Tibial nerve (tissue), 4 donors: ENCODE data around the gene CEP250. TPM values are rescaled to one million over a fixed set of nuclear protein-coding genes. Genes with fewer than 3 reads are reported as not detected.
A peak's percentile ranks its signal among the peaks of the same experiment; 100 is the strongest.

Experiments
- DNase-seq, 2 donors: peaks; one replicate each; pipeline ENCODE4 v3.0.0-alpha.2; 2019; ENCODE audit warnings: low spot score in 2 of 2
- H3K27ac ChIP-seq, 4 donors: fragments of 200-600 bp; sonication (generic) in 3 of 4; one replicate each; pipeline ENCODE4 v1.5.1; 2017 to 2019; ENCODE audit warnings: mild to moderate bottlenecking in 1 of 4
- H3K27me3 ChIP-seq, 2 donors: fragments of 200-600 bp; sonication (generic) in 1 of 2; one replicate each; pipeline versions ENCODE4 v1.5.1 to v1.6.0; 2017 to 2019
- H3K36me3 ChIP-seq, 3 donors: fragments of 200-600 bp; sonication (generic); one replicate each; pipeline ENCODE4 v1.5.1; 2018 to 2019
- H3K4me1 ChIP-seq, 4 donors: fragments of 200-600 bp; sonication (generic) in 3 of 4; one replicate each; pipeline ENCODE4 v1.5.1; 2017 to 2019
- H3K4me3 ChIP-seq, 4 donors: fragments of 200-600 bp; sonication (generic) in 3 of 4; one replicate each; pipeline ENCODE4 v1.5.1; 2017 to 2019; ENCODE audit warnings: mild to moderate bottlenecking in 1 of 4, moderate library complexity in 1 of 4
- H3K9me3 ChIP-seq, 4 donors: fragments of 200-600 bp; sonication (generic) in 3 of 4; one replicate each; pipeline ENCODE4 v1.5.1; 2017 to 2019
- CTCF ChIP-seq, 5 experiments: fragments of 200-600 bp in 3 of 5; fragments of 450-650 bp in 2 of 5; sonication (generic) in 3 of 5; IDR thresholded peaks; one replicate each; pipeline ENCODE4 v1.5.1; 2016 to 2019; ENCODE audit warnings: antibody characterized with exemption in 5 of 5, mild to moderate bottlenecking in 3 of 5, moderate library complexity in 2 of 5
- EP300 ChIP-seq, 2 donors: sonication (generic); formaldehyde crosslinking; IDR thresholded peaks; one replicate each; pipeline ENCODE4 v1.6.1; 2017; ENCODE audit warnings: antibody characterized with exemption in 2 of 2, mild to moderate bottlenecking in 1 of 2
- POLR2A ChIP-seq, 2 donors: fragments of 450-650 bp; IDR thresholded peaks; one replicate each; pipeline ENCODE4 v1.6.1; 2017; ENCODE audit warnings: antibody characterized with exemption in 2 of 2, mild to moderate bottlenecking in 2 of 2, moderate library complexity in 2 of 2
- WGBS, 2 donors: methylation state at CpG; one replicate each; pipeline ENCODE4 v1.1.5; 2018; 5-methylcytosine and 5-hydroxymethylcytosine counted together
- total RNA-seq, 4 donors: library from RNA; depleted of rRNA; stranded (reverse); fragments of >200 nt; gene quantifications; one replicate each; pipeline ENCODE4 v1.1.0, GENCODE V29; 2016

CEP250 gene
- total RNA-seq, 4 donors from 2014 or later: 12.5 to 41.1 (median 29.9) TPM

- DNase-seq: no peak
- no peak overlapping the region for H3K27ac ChIP-seq
- H3K9me3 ChIP-seq: no peaks in the 10 kb centered on the region
- H3K36me3 ChIP-seq: peaks cover 0 to 93% (median 18%) of the 10 kb centered on the region in 3 donors
- H3K4me3 ChIP-seq: no peak overlapping the region
- H3K4me1 ChIP-seq: no peaks in the 10 kb centered on the region
- 92 to 97% methylated on average over 5 of the region's 5 CpGs for WGBS, 2 donors
- TF ChIP-seq POLR2A (IDR thresholded peaks at IDR 0.05) (no peak), EP300 (IDR thresholded peaks at IDR 0.05) (no peak), CTCF (IDR thresholded peaks at IDR 0.05) (no peak)
- no peaks in the 10 kb centered on the region for H3K27me3 ChIP-seq
Measured at GRCh38 chr20:35489717-35490116, 34.3 kb downstream of the CEP250 start.

- no peak for DNase-seq
- H3K27ac ChIP-seq: peak overlapping the region in 1 of 4 donors; percentile 77
- H3K36me3 ChIP-seq: peaks cover 0 to 96% (median 23%) of the 10 kb centered on the region in 3 donors
- H3K4me3 ChIP-seq: peak overlapping the region in 3 of 4 donors; percentile 15 to 44 (median 40)
- 73 to 74% methylated on average over 6 of the region's 6 CpGs for WGBS, 2 donors
- no peaks in the 10 kb centered on the region for H3K27me3 ChIP-seq
- no peaks in the 10 kb centered on the region for H3K4me1 ChIP-seq
- TF ChIP-seq POLR2A (IDR thresholded peaks at IDR 0.05): no peak
- no peak for TF ChIP-seq EP300 (IDR thresholded peaks at IDR 0.05)
- no peak for TF ChIP-seq CTCF (IDR thresholded peaks at IDR 0.05)
- H3K9me3 ChIP-seq: no peaks in the 10 kb centered on the region
Measured at GRCh38 chr20:35490736-35491181, 35.4 kb downstream of the CEP250 start.

GRCh38 chr20:35491823-35492222, 36.4 kb downstream of the CEP250 start:
- DNase-seq: no peak
- no peaks in the 10 kb centered on the region for H3K9me3 ChIP-seq
- H3K36me3 ChIP-seq: peaks cover 0 to 98% (median 30%) of the 10 kb centered on the region in 3 donors
- no peaks in the 10 kb centered on the region for H3K27me3 ChIP-seq
- WGBS, 2 donors: 90 to 94% methylated on average over 5 of the region's 5 CpGs
- TF ChIP-seq POLR2A (IDR thresholded peaks at IDR 0.05): no peak
- TF ChIP-seq CTCF (IDR thresholded peaks at IDR 0.05): no peak
- TF ChIP-seq EP300 (IDR thresholded peaks at IDR 0.05): no peak
- H3K4me3 ChIP-seq: no peak overlapping the region
- no peak overlapping the region for H3K27ac ChIP-seq
- no peaks in the 10 kb centered on the region for H3K4me1 ChIP-seq

- Histone ChIP-seq H3K4me1 (no peaks in the 10 kb centered on the region), H3K36me3 (peaks cover 0 to 98% (median 30%) of the 10 kb centered on the region in 3 donors), H3K27me3 (no peaks in the 10 kb centered on the region), H3K27ac (no peak overlapping the region), H3K4me3 (no peak overlapping the region), H3K9me3 (no peaks in the 10 kb centered on the region)
- TF ChIP-seq POLR2A (IDR thresholded peaks at IDR 0.05): no peak
- TF ChIP-seq EP300 (IDR thresholded peaks at IDR 0.05): no peak
- no peak for TF ChIP-seq CTCF (IDR thresholded peaks at IDR 0.05)
- WGBS, 2 donors: 94 to 95% methylated on average over 6 of the region's 6 CpGs
- no peak for DNase-seq
Measured at GRCh38 chr20:35492352-35492751, 37.0 kb downstream of the CEP250 start.

- no peak overlapping the region for H3K27ac ChIP-seq
- peaks cover 0 to 100% (median 36%) of the 10 kb centered on the region in 3 donors for H3K36me3 ChIP-seq
- WGBS, 2 donors: 66 to 67% methylated on average over 3 of the region's 3 CpGs
- H3K4me1 ChIP-seq: no peaks in the 10 kb centered on the region
- no peaks in the 10 kb centered on the region for H3K9me3 ChIP-seq
- H3K27me3 ChIP-seq: no peaks in the 10 kb centered on the region
- no peak for TF ChIP-seq POLR2A (IDR thresholded peaks at IDR 0.05)
- H3K4me3 ChIP-seq: no peak overlapping the region
- no peak for DNase-seq
Measured at GRCh38 chr20:35496481-35496880, 41.1 kb downstream of the CEP250 start.

- H3K27ac ChIP-seq: no peak overlapping the region
Measured at GRCh38 chr20:35497320-35497719, 41.9 kb downstream of the CEP250 start.

More at GRCh38 chr20:35497320-35497719, 41.9 kb downstream of the CEP250 start:
- Histone ChIP-seq H3K27me3 (no peaks in the 10 kb centered on the region), H3K4me3 (no peak overlapping the region), H3K9me3 (no peaks in the 10 kb centered on the region), H3K4me1 (no peaks in the 10 kb centered on the region), H3K36me3 (peaks cover 0 to 100% (median 40%) of the 10 kb centered on the region in 3 donors)
- no peak for DNase-seq
- 88 to 95% methylated on average over 5 of the region's 5 CpGs for WGBS, 2 donors
- TF ChIP-seq EP300 (IDR thresholded peaks at IDR 0.05) (no peak), CTCF (IDR thresholded peaks at IDR 0.05) (no peak)
